ENCODE results near the gene CHRNA3. TPM values are rescaled to one million over a fixed set of nuclear protein-coding genes. Genes with fewer than 3 reads are reported as not detected.
A peak's percentile ranks its signal among the peaks of the same experiment; 100 is the strongest.
"Not testable (repeated sequence)": the region's sequence is repeated elsewhere in the genome, so short reads cannot be mapped to it uniquely, and the experiment has no call there.

Gene CHRNA3
- polyA plus RNA-seq, 10 donors = 0.05 to 0.48 (median 0.24) TPM; not detected in 2

DNA sequence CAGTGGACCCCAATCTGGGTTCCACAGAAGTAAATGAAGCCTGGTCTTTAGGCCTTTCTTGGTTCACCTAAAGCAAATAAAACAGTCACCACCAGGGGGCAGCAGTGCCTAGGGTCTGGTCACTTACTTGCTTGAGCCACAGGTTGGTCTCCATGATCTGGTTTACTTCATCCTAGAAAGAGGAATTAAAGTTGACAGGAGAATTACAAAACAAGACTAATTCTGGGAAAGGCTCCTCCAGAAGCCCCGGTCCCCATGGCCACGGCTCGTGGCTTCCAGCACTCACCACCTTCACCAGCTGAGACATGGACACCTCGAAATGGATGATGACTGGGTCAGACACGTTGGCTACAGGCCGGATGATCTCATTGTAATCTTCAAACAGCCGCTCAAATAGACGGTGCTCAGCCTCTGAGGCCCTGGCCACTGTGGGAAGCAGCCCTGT is 2.3 kb downstream of the CHRNA3 start:
- DNase-seq = peak; percentile 78 to 89 (median 86)

GRCh38 chr15:78618064-78618463 is 2.7 kb downstream of the CHRNA3 start:
- no peak for DNase-seq

GRCh38 chr15:78617516-78617915 is 3.3 kb downstream of the CHRNA3 start:
- DNase-seq = no peak

GRCh38 chr15:78617076-78617475 is 3.7 kb downstream of the CHRNA3 start:
- DNase-seq = no peak

- no peak for DNase-seq
Observed at GRCh38 chr15:78616506-78616905, 4.3 kb downstream of the CHRNA3 start.

GRCh38 chr15:78615151-78615589 is 5.6 kb downstream of the CHRNA3 start:
- no peak for DNase-seq

DNA sequence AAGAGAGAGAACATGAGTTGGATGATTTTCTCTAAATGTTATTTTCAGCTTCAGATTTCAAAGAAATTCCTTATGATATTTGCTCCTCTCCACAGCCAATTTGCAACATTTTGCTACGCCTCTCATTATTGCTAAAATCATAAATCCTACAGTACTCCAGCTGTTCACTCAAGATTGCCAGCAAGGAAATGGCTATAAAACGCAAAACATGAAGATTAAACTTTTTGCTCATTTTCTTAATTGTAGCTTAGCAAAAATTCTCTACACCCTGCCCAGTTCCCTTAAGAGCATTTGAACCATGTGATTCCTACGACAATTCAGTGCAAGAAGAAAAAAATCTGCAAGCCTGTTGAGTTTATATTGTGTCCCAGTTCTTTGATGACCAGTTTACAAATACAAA is 6.8 kb downstream of the CHRNA3 start:
- DNase-seq = peak in 1 of 3 donors; percentile 23

- DNase-seq = not testable (repeated sequence)
Observed at GRCh38 chr15:78609551-78609950, 11.2 kb downstream of the CHRNA3 start.

DNA sequence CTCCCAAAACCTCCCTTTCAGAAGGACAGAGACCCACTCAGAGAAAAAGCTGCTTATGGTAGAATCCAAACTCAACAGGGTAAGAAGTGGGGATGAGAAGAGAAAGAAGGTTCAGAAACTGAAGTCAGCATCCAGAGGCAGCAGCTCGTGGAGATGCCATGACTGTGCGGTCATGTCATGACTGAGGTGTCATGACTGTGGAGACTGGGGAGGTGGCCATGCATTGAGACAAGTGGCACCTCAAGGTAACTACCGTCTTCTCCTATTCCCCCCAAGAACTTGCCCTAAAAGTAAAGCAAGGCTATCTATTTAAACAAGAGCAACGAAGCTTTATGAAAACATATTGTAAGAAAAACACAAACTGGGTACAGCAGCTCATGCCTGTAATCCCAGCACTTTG is 15.1 kb downstream of the CHRNA3 start:
- DNase-seq = no peak

DNA sequence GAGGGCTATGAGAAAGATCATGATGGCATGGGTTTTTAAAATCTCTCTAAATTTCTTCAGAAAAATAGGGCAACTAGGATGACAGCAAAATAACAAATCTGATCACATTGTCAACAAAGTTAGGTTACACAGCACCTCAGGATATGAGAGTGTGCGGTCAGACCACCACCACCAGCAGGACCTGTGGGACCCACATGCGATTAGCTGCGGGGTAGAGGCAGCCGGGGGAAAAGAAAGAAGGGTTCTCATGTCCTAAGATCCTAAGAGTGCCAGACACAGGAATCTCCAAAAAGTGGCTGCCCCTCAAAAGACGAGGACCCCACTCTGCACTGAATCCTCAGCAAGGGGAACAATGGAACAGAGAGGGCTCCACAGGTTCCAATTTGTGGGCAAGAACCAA is 15.6 kb downstream of the CHRNA3 start:
- DNase-seq = no peak

- DNase-seq = no peak
Observed at GRCh38 chr15:78604420-78604819, 16.4 kb downstream of the CHRNA3 start.

DNA sequence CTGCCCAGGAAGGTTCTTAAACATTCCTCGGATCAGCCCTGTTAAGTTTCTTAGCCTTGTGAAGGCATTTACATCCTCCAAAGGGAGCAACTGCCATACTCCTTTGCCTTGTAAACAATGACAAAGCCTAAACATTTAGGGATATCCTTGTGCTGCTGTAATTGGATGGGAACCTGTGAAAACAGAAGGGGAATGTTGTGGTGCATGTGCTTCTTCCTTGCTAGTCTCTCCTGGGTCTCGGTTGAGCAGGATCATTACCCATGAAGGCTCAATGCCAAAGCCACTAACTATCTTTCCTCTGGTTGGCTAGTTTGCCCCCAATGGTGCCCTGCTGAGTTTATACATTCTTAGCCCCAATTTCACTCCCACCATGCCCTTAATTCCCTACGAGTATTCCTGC is 17.3 kb downstream of the CHRNA3 start:
- DNase-seq = no peak

GRCh38 chr15:78599189-78599588 is 21.6 kb downstream of the CHRNA3 start:
- no peak for DNase-seq

- no peak for DNase-seq
Observed at GRCh38 chr15:78598348-78598747, 22.4 kb downstream of the CHRNA3 start.

- no peak for DNase-seq
Observed at GRCh38 chr15:78597583-78597982, 23.2 kb downstream of the CHRNA3 start.

DNA sequence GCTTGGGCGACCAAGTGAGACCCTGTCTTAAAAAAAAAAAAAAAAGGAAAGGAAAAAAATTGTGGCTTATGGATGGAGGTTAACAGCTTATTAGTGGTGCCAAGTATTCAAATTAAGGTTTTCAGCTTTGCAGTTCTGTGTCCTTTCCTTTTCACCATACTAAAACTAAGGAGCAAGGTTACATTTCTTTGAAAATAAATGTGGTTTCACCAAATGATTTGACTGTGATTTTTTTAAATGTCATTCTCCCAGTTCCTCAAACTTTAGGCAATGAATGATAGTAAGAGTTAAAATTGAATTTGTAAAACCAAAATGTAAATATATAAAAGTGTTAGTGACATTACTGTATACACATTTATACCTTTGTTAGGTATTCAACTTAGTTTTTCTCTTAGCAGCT is 45.9 kb downstream of the CHRNA3 start:
- no peak for DNase-seq

GRCh38 chr15:78573416-78573815 is 47.4 kb downstream of the CHRNA3 start:
- DNase-seq = no peak

GRCh38 chr15:78571382-78571781 is 49.4 kb downstream of the CHRNA3 start:
- no peak for DNase-seq

DNA sequence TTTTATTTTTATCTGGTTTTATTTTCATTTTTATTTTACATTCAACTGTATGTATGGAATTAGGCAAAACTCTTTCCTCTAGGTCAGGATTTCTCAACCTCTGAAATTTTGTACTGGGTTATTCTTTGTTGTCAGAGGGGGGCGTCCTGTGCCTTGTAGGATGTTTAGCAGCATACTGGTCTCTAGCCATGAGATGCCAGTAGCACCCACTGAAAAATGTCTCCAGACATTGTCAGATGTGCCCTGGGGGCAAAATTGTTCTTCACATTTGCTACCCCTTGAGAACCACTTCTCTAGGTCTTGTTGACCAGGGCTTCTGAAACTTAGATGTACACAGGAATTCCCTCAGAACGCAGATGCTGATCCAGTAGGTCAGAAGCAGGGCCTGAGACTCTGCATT is 50.1 kb downstream of the CHRNA3 start:
- no peak for DNase-seq

- no peak for DNase-seq
Observed at GRCh38 chr15:78567531-78567930, 53.3 kb downstream of the CHRNA3 start.

DNA sequence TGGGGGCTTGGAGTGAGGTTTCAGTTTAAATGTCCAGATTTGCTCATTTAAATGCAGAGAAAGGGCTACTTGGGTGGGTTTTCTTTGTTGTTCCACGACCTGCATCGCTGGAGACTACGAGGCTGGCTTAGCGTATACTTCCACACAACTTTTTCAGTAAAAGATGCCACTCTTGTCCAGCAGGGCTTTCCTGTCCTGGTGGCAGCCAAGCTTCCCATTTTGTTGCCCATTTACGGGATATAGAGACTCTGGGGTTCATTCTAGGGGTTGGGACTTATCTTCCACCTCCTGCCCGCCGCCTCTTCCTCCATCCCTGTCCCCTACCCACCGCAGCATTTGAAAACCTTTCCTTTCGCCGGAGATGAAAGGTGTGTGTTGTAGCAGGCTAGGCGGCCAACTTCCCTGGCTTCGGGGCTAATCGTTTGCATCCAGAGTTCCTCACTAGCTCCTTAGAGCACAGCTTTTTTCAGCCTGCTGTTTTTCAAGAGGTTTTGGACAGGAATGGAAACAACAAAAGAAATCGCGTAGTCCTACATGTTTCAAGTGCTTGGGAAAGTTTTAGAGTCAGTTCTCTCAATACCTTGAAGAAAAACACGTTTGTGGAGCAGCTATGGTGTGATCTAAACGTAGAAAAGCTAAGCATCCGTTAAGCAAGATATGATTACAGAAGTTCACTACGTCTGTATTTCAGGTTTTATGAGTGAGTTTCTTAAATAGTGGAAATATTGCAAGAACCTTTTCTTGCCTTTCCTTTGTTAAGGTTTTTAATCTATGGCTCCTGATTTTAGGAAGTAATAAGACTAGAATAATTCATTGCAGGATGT is 54.6 kb downstream of the CHRNA3 start:
- peak in 2 of 3 donors; percentile 3 to 36 for DNase-seq

- DNase-seq = peak; percentile 55 to 90 (median 71)
Observed at GRCh38 chr15:78565097-78565950, 55.5 kb downstream of the CHRNA3 start, which contains the start of gene CHRNA5. TSS of gene CHRNA5 (plus strand) at chr15:78565520. CDS start at chr15:78565720, 200 bp downstream.

DNA sequence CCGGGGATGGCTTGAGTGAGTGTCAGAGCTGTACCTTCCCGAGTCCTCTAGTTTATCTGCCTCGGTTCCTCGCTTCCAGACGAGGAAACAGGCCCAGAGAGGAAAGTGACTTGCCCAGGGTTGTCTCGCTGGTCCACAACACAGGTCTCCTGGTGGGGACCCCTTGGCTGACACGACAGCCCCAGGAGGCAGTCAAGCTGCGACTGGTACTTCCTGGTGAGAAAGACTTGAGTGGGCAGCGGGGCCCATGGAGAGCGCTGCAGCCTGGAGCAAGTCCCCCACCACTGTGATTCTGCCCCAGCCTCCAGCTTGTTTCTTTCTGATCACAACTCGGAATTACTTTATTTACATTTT is 56.1 kb downstream of the CHRNA3 start:
- no peak for DNase-seq
